K562 (cell line): ENCODE data around the gene SLC44A5. TPM values are rescaled to one million over a fixed set of nuclear protein-coding genes. Genes with fewer than 3 reads are reported as not detected.

Experiments
- CHCHD3 ChIP-seq: fragments of 250-450 bp; sonication (Bioruptor Pico); IDR thresholded peaks from 2 replicates; pipeline ENCODE4 v2.1.2; 2022; ENCODE audit warnings: mild to moderate bottlenecking
- FOS ChIP-seq: IDR thresholded peaks from 3 replicates; pipeline ENCODE4 v1.6.1; 2011; ENCODE audit not compliant: insufficient read length; ENCODE audit errors: extremely low read depth
- HMGXB4 ChIP-seq: sonication (generic); formaldehyde crosslinking; IDR thresholded peaks from 2 replicates; pipeline ENCODE4 v1.8.1; 2023; ENCODE audit warnings: mild to moderate bottlenecking, missing genetic modification reagents
- MECOM ChIP-seq: fragments of 250-450 bp; sonication (Bioruptor Pico); IDR thresholded peaks from 2 replicates; pipeline ENCODE4 v1.8.0; 2022; ENCODE audit warnings: inconsistent platforms
- MNT ChIP-seq, 2 experiments: fragments of 450-650 bp; conservative IDR thresholded peaks; 2 replicates each; pipeline ENCODE4 v1.6.1; 2017; ENCODE audit warnings: mild to moderate bottlenecking in 2 of 2, moderate library complexity in 2 of 2
- NBN ChIP-seq: fragments of 450-650 bp; IDR thresholded peaks from 2 replicates; pipeline ENCODE4 v1.6.1; 2016; ENCODE audit warnings: low read depth, mild to moderate bottlenecking
- NEUROD1 ChIP-seq: fragments of 150-350 bp; IDR thresholded peaks from 2 replicates; pipeline ENCODE4 v1.6.1; 2014; ENCODE audit warnings: borderline replicate concordance, low read length, low read depth; ENCODE audit not compliant: partially characterized antibody
- PHB ChIP-seq: fragments of 250-450 bp; sonication (Bioruptor Pico); IDR thresholded peaks from 2 replicates; pipeline ENCODE4 v1.5.0; 2021
- RBM39 ChIP-seq: fragments of 200-400 bp; formaldehyde crosslinking; optimal IDR thresholded peaks from 2 replicates; pipeline ENCODE3; 2018; ENCODE audit warnings: low read depth, low read length
- SREBF2 ChIP-seq: sonication (generic); formaldehyde crosslinking; IDR thresholded peaks from 2 replicates; pipeline ENCODE4 v1.4.0; 2020; ENCODE audit warnings: mild to moderate bottlenecking, missing genetic modification reagents
- TAF1 ChIP-seq: IDR thresholded peaks from 2 replicates; pipeline ENCODE4 v1.6.1; 2011; ENCODE audit warnings: mild to moderate bottlenecking, low read length, moderate library complexity; ENCODE audit not compliant: insufficient read depth, control insufficient read depth, severe bottlenecking; ENCODE audit errors: extremely low read depth
- TBL1XR1 ChIP-seq, 2 experiments: IDR thresholded peaks; 2 replicates each; pipeline ENCODE4 v1.6.1; 2012; ENCODE audit warnings: improper control_type of control experiment in 2 of 2, low read length in 2 of 2, mild to moderate bottlenecking in 1 of 2
- TEAD4 ChIP-seq, 2 experiments: sonication (generic) in 1 of 2; formaldehyde crosslinking in 1 of 2; IDR thresholded peaks; 2 replicates each; pipeline versions ENCODE4 v1.6.1 to v1.8.0; 2012 to 2022; ENCODE audit warnings: borderline replicate concordance in 1 of 2, inconsistent platforms in 1 of 2, low read length in 1 of 2, mild to moderate bottlenecking in 1 of 2, missing genetic modification reagents in 1 of 2
- TFAM ChIP-seq: fragments of 250-450 bp; sonication (Bioruptor Pico); conservative IDR thresholded peaks from 2 replicates; pipeline ENCODE4 v1.5.0; 2021; ENCODE audit warnings: mild to moderate bottlenecking, moderate library complexity
- THAP12 ChIP-seq: fragments of 250-450 bp; sonication (Bioruptor Pico); IDR thresholded peaks from 2 replicates; pipeline ENCODE4 v1.9.0; 2021; ENCODE audit warnings: mild to moderate bottlenecking, inconsistent platforms
- TRIM25 ChIP-seq: fragments of 450-650 bp; IDR thresholded peaks from 2 replicates; pipeline ENCODE4 v1.7.0; 2016; ENCODE audit warnings: borderline replicate concordance
- polyA plus RNA-seq, 8 experiments: library from polyadenylated mRNA; depleted of rRNA in 4 of 8; stranded (reverse) in 5 of 8; unstranded in 3 of 8; fragments of >200 nt; fragmentation: Nextera tagmentation in 2 of 8; fragmentation: Illumina TruSeq in 1 of 8; extraction: Ambion mirVana in 2 of 8; extraction: Trizol in 1 of 8; gene quantifications; 2 replicates each; pipeline versions ENCODE4 v1.2.1 to v1.2.3, GENCODE V29; 2011 to 2014; ENCODE audit warnings: inconsistent platforms in 1 of 8, missing spikeins in 1 of 8
- total RNA-seq, 7 experiments: library from RNA; depleted of rRNA in 6 of 7; stranded (reverse); fragments of >200 nt in 6 of 7; fragmentation: Illumina TruSeq in 2 of 7; extraction: Trizol in 2 of 7; gene quantifications; 2 replicates each; pipeline versions ENCODE4 v1.2.1 to v1.2.3, GENCODE V29; 2011 to 2021; ENCODE audit warnings: low replicate concordance in 1 of 7
- TF ChIP-seq, protein P1 (sequence below), 2 experiments: fragments of 450-650 bp in 1 of 2; IDR thresholded peaks; 2 replicates each; pipeline ENCODE4 v1.6.1; 2011 to 2017; ENCODE audit warnings: low read depth in 2 of 2, antibody characterized with exemption in 1 of 2, borderline replicate concordance in 1 of 2, low read length in 1 of 2, mild to moderate bottlenecking in 1 of 2, mixed read lengths in 1 of 2; ENCODE audit not compliant: control insufficient read depth in 1 of 2

The SLC44A5 gene
- total and polyA plus RNA-seq, 9 of the 15 experiments (the other 6 are each of a cell fraction or from before 2014, with no cell fraction given) = 1.2 to 10.1 (median 3.2) TPM

DNA sequence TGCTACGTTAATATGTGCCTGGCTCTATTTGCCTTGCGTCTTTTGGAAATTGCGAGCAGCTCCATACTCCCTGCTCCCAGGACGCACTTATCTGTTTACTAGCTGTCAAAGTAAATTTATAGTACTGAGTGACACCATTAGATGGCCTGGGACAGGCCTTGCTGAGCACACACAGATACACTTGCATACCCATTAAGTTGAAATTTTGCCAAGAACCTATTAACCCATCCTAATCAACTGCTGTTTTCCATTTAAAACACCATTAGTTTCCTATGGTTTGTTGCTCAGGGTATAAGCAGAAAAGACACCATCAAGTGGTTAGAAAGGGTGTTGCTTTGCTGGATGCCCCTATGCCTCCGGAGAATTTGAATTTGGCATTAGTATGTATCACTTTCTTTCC lies 187.3 kb downstream of the SLC44A5 start (continued):
- peak; percentile 17 to 49; a peak in 1 of 4 replicates for TF ChIP-seq MNT (conservative IDR thresholded peaks at IDR 0.05)
- no peak for TF ChIP-seq TRIM25
- TF ChIP-seq RBM39 = no peak
- TF ChIP-seq TFAM = no peak
- no peak for TF ChIP-seq TAF1
- TF ChIP-seq MECOM (CRISPR knock-in tag) = 0 out of 2 replicates have a peak, but pooled peaks have one; percentile 20
- TF ChIP-seq, protein P1, sequence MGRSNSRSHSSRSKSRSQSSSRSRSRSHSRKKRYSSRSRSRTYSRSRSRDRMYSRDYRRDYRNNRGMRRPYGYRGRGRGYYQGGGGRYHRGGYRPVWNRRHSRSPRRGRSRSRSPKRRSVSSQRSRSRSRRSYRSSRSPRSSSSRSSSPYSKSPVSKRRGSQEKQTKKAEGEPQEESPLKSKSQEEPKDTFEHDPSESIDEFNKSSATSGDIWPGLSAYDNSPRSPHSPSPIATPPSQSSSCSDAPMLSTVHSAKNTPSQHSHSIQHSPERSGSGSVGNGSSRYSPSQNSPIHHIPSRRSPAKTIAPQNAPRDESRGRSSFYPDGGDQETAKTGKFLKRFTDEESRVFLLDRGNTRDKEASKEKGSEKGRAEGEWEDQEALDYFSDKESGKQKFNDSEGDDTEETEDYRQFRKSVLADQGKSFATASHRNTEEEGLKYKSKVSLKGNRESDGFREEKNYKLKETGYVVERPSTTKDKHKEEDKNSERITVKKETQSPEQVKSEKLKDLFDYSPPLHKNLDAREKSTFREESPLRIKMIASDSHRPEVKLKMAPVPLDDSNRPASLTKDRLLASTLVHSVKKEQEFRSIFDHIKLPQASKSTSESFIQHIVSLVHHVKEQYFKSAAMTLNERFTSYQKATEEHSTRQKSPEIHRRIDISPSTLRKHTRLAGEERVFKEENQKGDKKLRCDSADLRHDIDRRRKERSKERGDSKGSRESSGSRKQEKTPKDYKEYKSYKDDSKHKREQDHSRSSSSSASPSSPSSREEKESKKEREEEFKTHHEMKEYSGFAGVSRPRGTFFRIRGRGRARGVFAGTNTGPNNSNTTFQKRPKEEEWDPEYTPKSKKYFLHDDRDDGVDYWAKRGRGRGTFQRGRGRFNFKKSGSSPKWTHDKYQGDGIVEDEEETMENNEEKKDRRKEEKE (IDR thresholded peaks at IDR 0.05; ENCODE audit: borderline replicate concordance in 1 of 2, control insufficient read depth in 1 of 2, low read depth in 2 of 2, low read length in 1 of 2) = no peak
- no peak for TF ChIP-seq NBN
- TF ChIP-seq THAP12 (CRISPR knock-in tag) = no peak
- no peak for TF ChIP-seq NEUROD1
- no peak for TF ChIP-seq PHB
- peak; percentile 76 for TF ChIP-seq TEAD4 (IDR thresholded peaks at IDR 0.05; ENCODE audit: low read length)
- TF ChIP-seq TEAD4 (CRISPR knock-in tag; IDR thresholded peaks at IDR 0.05; ENCODE audit: borderline replicate concordance) = no peak
- no peak for TF ChIP-seq HMGXB4 (CRISPR knock-in tag)
- no peak for TF ChIP-seq CHCHD3 (CRISPR knock-in tag)
- peak in 1 of 2 experiments; percentile 67; a peak in 2 of 4 replicates for TF ChIP-seq TBL1XR1 (IDR thresholded peaks at IDR 0.05; ENCODE audit: low read length in 2 of 2)
- TF ChIP-seq FOS = no peak
- no peak for TF ChIP-seq SREBF2 (CRISPR knock-in tag)
